ENCODE data around the gene MARCHF5. TPM values are rescaled to one million over a fixed set of nuclear protein-coding genes. Genes with fewer than 3 reads are reported as not detected.
"Not testable (repeated sequence)": the region's sequence is repeated elsewhere in the genome, so short reads cannot be mapped to it uniquely, and the experiment has no call there.

Gene MARCHF5
- total and polyA plus RNA-seq, 2 donors: 20.9 to 29.3 TPM

GRCh38 chr10:92384741-92385140 is 93.8 kb downstream of the MARCHF5 start:
- Histone ChIP-seq H3K27ac (ENCODE audit: low read depth) (no peak overlapping the region), H3K4me3 (ENCODE audit: low read depth, low read length) (no peak overlapping the region), H3K4me1 (ENCODE audit: insufficient read depth) (no peaks in the 10 kb centered on the region), H3K36me3 (ENCODE audit: insufficient read depth) (no peaks in the 10 kb centered on the region)
- 74% methylated on average over 2 of the region's 2 CpGs for WGBS
- no peak for DNase-seq (ENCODE audit: extremely low spot score)

- no peaks in the 10 kb centered on the region for H3K4me1 ChIP-seq (ENCODE audit: insufficient read depth)
- 60% methylated on average over 2 of the region's 2 CpGs for WGBS
- no peak overlapping the region for H3K4me3 ChIP-seq (ENCODE audit: low read depth, low read length)
- DNase-seq (ENCODE audit: extremely low spot score): no peak
- no peaks in the 10 kb centered on the region for H3K36me3 ChIP-seq (ENCODE audit: insufficient read depth)
- no peak overlapping the region for H3K27ac ChIP-seq (ENCODE audit: low read depth)
Measured at GRCh38 chr10:92385831-92386230, 94.9 kb downstream of the MARCHF5 start.

DNA sequence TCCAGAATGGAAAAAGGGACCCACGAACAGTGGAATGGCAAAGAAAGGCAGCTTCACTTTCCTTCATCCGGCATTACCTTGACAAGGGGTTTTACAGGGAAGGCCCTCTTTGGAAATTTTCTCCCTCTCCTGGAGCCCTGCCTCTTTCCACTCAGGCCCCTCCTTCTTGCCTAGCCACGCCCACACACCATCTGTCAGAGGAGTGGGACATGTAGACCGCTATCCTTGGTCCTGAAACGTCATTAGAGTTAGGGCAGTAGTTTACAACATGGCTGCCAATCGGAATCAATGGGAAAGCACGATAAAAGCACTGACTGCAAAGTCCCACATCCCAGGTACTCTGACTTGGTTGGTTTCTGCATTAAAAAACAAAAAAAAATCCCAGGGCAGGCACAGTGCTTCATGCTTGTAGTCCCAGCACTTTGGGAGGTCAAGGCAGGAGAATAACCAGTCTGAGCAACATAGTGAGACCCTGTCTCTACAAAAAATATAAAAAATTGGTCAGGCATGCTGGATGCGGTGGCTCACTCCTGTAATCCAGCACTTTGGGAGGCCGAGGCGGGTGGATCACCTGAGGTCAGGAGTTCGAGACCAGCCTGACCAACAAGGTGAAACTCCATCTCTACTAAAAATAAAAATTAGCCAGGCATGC is 96.4 kb downstream of the MARCHF5 start:
- Histone ChIP-seq H3K4me1 (ENCODE audit: insufficient read depth) (no peaks in the 10 kb centered on the region), H3K4me3 (ENCODE audit: low read depth, low read length) (no peak overlapping the region), H3K27ac (ENCODE audit: low read depth) (no peak overlapping the region), H3K36me3 (ENCODE audit: insufficient read depth) (no peaks in the 10 kb centered on the region)
- no peak for DNase-seq (ENCODE audit: extremely low spot score)
- 34% methylated on average over 11 of the region's 11 CpGs for WGBS

- H3K27ac ChIP-seq (ENCODE audit: low read depth); H3K4me3 ChIP-seq (ENCODE audit: low read depth, low read length); DNase-seq (ENCODE audit: extremely low spot score); H3K4me1 ChIP-seq (ENCODE audit: insufficient read depth); H3K36me3 ChIP-seq (ENCODE audit: insufficient read depth): not testable (repeated sequence)
- 0% methylated on average over 1 of the region's 1 CpG for WGBS
Measured at GRCh38 chr10:92393173-92393572, 102.2 kb downstream of the MARCHF5 start.

GRCh38 chr10:92395271-92395670 is 104.3 kb downstream of the MARCHF5 start:
- H3K4me1 ChIP-seq (ENCODE audit: insufficient read depth): no peaks in the 10 kb centered on the region
- DNase-seq (ENCODE audit: extremely low spot score): no peak
- no peak overlapping the region for H3K4me3 ChIP-seq (ENCODE audit: low read depth, low read length)
- H3K27ac ChIP-seq (ENCODE audit: low read depth): no peak overlapping the region
- no peaks in the 10 kb centered on the region for H3K36me3 ChIP-seq (ENCODE audit: insufficient read depth)
- 56% methylated on average over 4 of the region's 4 CpGs for WGBS

DNA sequence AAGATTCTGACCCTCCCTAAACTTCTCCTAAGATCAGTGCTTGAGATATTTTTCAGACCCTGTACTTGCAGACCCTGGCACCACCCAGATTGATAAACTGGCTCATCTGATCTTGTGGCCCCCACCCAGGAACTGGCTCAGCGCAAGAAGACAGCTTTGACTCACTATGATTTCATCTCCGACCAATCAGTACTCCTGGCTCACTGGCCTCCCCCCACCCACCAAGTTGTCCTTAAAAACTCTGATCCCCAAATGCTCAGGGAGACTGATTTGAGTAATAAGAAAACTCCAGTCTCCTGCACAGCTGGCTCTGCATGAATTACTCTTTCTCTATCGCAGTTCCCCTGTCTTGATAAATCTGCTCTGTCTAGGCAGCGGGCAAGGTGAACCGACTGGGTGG is 111.3 kb downstream of the MARCHF5 start:
- 78% methylated on average over 5 of the region's 5 CpGs for WGBS
- not testable (repeated sequence) for H3K36me3 ChIP-seq (ENCODE audit: insufficient read depth); H3K27ac ChIP-seq (ENCODE audit: low read depth); H3K4me3 ChIP-seq (ENCODE audit: low read depth, low read length); DNase-seq (ENCODE audit: extremely low spot score); H3K4me1 ChIP-seq (ENCODE audit: insufficient read depth)

Small RNA genes lying within 50 kb of the gene (small RNA-seq; reads per million reads assigned to genes)
- gene RF00019 (not detected), gene RNY3P12 (not detected)

Other genes with a start within 250 kb of the MARCHF5 start
- 7.4 TPM for gene CPEB3, start 89 bp upstream of the MARCHF5 start, total RNA-seq
- gene CPEB3, start 89 bp upstream of the MARCHF5 start, polyA plus RNA-seq: 2.3 TPM

All from urinary bladder (tissue), 4 donors.